GM21390 (cell line): ENCODE data around the gene GBGT1.
"Not testable (repeated sequence)": the region's sequence is repeated elsewhere in the genome, so short reads cannot be mapped to it uniquely, and the experiment has no call there.

Experiments
- ATAC-seq: cut with Tn5 transposase; IDR thresholded peaks from one replicate; pipeline ENCODE4 v1.9.1; 2021; ENCODE audit not compliant: unreplicated experiment

Gene GBGT1

DNA sequence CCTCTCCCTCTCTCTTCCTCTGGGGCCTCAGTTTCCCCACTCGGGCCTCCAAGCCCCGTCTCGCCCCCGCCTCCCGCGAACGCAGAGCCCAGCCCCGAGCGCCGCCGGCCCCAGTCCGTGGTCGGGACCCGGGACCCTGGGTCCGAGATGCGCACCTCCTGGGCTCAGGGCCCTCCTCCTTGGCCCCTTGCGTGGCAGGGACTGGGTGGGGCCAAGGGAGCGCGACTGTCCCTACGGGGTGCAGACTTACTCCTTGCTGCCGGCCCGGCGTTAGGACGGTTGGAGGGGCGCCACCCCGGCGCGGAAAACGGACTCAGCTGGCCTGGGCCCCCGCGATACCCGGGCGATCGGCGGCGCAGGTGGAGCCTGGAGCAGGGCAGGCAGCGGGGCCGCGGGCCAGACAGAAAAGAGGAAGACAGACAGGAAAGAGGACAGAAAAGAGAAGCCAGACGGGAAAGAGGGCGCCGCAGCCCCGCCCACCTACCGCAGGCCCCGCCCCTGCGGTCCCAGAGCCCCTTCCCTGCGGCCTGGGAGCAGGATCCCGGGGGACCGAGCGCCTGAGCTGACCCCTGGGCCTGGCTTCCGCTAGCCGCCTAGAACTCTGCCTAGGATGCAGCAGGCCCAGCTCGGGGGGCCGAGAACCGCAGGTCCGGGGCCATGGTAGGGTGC is at the start of gene GBGT1:
Gene GBGT1 (minus strand): TSS at position 411 of the 669 bp plus-strand sequence. CDS start 1,502 bp downstream, outside the sequence.
- ATAC-seq: peak; percentile 60

GRCh38 chr9:133210609-133211008 is 46.9 kb upstream of the GBGT1 start:
- no peak for ATAC-seq

DNA sequence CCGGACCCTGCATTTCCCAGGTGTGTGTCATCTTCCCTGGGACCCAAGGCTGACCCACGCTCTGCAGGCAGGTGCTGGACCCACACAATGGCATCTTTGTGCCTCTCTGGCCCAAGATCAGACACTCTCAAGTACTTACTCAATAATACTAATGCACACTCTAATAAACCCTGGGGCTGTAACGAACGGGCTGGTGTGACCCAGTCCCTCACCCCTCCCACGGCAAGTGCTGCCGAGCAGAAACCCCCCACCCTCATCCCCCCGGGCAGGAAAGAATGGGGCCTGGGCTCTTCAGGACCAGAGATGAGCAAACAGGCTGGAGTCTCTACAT is 46.5 kb upstream of the GBGT1 start:
- ATAC-seq: no peak

DNA sequence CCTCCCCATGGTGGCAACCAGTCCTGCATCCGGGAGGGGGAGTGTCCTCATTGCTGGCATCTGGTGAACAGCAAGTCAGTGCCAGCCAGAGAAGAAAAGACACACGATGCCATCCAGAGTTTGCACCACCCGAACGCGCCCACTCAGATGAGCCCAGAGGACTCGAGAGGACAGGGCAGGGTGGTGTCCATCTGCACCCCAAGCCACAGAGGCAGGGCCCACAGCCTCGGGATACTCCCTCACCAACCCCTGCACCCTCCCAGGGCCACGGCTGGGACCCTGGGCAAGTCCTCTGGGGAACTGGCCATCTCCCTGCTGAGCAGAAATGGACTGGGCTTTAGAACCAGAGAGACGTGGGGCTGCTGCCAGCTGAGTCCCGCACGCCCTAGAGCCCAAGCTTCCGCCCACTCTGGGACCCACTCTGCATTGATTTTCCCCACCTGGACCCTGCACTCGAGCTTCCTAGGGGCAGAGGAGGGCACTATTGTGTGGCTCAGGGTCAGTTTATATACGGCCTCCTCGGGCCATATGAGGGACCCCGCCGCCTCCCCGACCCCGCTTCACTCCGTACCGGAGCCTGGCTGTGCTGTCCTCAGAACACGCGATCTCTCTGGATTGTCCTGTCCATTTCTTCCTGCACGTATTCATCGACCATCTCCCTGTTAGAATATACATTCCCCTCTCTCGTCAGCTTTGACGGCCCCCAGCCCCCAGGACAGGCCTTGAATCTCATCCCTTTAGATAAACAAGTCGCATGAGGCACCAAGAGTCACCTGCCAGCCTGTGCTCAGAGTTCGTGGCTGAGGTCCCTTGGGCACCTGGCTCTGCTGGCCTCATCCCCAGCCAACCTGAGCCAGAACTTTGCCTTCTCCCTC is 45.9 kb upstream of the GBGT1 start:
- ATAC-seq: not testable (repeated sequence)

GRCh38 chr9:133208880-133209300 is 45.2 kb upstream of the GBGT1 start, which contains the start of gene OBP2B:
Gene OBP2B, minus strand, starts transcription at chr9:133209250. Its CDS starts 51 bp downstream, at chr9:133209199.
- ATAC-seq: not testable (repeated sequence)

- ATAC-seq: not testable (repeated sequence)
Observed at GRCh38 chr9:133208171-133208879, 44.6 kb upstream of the GBGT1 start.

GRCh38 chr9:133207540-133208170 is 43.9 kb upstream of the GBGT1 start:
- no peak for ATAC-seq

GRCh38 chr9:133207021-133207531 is 43.4 kb upstream of the GBGT1 start:
- ATAC-seq: no peak

DNA sequence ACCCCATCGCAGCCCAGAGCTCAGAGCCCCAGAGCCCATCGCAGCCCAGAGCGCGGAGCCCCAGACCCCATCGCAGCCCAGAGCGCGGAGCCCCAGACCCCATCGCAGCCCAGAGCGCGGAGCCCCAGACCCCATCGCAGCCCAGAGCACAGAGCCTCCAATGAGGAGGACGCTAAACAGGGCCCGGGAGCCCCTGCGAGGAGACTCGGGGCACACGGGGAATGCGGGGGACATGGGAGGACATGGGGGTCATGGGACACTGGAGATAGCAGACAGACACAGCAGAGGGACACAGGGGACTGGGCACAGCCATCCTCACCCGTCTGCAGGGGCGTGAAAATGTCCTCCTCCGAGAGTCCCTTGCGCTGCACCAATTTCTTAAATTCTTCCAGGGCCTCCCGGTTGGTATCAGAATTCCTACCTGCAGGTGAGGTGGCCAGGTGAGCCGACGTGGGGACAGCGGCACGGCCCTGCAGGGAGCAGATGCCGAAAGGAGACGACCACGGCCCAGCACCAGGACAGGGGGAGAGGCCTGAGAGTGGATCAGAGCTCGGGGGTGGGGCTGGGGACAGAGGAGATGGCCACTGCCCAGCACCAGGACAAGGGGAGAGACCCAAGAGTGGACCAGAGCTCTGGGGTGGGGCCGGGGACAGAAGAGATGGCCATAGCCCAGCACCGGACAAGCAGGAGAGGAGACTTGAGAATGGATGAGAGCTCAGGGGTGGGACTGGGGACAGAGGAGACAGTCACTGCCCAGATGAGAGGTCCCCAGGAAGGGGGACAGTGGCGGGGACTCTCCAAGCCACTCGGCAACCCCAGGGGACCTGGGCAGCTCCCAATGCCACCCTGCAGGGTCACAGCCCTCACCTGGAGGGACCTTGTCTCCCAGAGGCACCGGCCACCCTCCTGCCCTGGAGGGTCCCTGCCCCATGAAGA is 42.5 kb upstream of the GBGT1 start:
- ATAC-seq: no peak

- not testable (repeated sequence) for ATAC-seq
Observed at GRCh38 chr9:133205481-133205887, 41.8 kb upstream of the GBGT1 start.

DNA sequence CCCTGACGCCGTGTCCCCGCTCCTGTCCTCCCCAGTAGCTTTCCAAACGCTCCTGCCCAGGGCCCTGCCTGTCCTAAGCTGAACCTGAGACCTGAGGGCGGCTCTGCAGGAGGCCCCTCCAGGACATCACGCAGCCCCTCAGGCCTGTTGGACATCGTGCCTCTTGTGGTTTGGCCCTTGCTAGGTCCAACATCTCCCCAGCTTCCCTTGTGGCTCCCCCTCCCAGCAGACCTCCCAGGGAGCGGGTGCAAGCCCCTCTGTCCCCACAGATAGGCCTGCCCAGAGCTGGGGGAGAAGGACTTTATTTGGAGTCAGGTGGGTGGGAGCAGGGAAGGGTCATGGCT is 41.3 kb upstream of the GBGT1 start:
- no peak for ATAC-seq

DNA sequence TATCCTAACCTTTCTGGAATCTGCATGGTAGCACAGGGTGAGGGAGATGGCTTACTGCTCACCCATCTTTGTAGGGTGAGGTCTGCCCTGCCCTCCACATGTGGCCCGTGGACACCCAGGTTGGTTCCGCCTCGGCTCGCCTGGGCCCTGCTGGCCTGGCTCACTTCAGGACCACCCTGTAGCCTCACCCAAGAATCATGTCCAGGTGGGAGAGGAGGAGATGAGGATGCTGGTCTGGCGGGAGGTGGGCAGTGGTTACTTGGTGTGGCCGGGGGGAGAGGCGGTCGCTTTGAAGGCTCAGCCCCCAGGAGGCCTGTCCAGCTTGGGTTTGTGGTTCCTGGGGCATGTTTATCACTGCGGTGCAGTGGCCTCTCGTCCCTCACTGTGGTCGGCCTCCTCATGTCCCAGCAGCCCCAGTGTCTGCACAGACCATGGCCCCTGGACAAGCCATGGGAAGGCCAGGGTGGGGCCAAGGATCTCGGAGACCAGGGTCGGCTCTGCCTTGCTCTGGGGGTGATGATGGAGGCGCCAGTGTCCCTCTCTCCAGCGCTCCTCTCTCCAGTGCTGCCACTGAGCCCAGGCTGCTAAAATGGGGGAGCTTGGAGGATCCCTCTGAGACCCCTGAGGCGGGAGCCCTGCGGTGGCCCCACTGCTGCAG is 40.8 kb upstream of the GBGT1 start:
- no peak for ATAC-seq

DNA sequence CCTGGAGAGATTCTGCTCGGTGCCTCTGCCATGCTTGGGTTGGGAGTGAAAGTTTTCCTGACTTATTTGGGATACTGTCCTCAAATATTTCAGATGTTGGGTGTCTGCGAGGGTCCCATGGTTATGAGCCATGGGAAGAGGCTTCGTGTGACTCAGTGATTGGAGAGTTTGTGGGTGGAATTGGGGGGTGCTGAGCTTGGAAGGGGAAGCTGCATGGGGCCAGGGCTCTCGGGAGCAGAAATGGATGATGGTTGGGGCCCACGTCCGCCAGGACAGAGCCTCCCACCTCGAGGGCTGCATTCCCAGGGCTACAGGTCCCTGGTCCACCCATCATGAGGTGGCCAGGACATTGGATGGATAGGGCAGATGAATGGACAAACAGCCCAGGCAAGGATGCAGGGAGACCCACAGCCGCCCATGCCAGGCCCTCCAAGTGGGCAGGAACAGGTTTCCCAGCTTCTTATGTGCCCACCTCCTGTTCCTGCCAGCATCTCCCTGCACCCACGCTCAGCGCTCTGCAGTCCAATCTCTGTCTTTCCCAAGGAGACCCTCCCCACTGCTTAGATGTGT is 39.9 kb upstream of the GBGT1 start:
- no peak for ATAC-seq

DNA sequence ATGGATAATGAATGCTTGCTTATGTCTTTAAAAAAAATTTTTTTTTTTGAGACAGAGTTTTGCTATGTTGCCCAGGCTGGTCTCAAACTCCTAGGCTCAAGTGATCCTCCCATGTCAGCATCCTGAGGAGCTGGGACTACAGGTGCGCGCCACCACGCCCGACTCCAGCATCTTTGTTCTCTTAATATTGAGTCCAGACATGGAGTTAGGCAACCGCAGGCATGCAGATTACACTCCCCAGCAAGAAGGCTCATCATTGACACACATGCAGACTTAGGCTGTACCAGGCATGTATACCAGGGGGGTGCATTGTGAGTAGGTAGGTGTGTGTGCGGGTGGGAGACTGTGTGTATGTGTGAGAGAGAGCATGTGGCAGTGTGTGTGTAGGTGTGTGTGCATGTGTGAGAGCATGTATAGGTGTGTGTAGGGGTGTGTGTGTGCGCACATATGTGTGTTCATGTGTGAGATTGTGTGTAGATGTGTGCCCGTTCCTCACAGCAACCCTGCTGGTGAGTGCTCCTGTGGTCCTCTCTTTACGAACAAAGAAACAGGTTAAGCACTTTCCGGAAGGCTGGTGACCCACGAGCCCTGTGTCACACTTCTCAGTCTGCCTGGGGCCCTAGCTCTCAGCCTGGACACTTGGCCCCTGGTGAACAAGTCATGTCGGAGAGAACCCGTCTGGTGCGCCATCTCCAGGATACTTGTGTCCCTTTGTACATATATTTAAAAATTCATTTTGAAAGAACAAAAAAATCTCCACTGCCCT is 39.2 kb upstream of the GBGT1 start:
- ATAC-seq: no peak

DNA sequence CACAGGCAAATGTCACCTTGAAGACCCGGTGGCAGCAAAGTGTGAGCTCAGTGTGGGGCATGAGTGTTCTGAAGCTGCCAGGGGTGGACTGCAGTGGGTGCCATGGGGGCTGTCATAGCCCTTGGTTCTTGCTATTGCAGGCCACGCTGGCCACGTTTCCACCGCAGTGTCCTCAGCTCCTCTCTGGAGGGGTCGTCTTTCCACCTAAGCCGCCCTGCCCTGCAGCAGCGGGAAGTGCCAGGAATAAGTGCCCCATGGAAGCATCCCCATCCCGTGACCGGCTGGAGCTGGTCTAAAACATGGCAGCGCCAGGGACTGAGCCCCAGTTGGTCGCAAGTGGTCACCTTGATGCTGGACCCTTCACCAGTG is 38.4 kb upstream of the GBGT1 start:
- ATAC-seq: no peak

GRCh38 chr9:133201424-133202144 is 37.9 kb upstream of the GBGT1 start:
- no peak for ATAC-seq

DNA sequence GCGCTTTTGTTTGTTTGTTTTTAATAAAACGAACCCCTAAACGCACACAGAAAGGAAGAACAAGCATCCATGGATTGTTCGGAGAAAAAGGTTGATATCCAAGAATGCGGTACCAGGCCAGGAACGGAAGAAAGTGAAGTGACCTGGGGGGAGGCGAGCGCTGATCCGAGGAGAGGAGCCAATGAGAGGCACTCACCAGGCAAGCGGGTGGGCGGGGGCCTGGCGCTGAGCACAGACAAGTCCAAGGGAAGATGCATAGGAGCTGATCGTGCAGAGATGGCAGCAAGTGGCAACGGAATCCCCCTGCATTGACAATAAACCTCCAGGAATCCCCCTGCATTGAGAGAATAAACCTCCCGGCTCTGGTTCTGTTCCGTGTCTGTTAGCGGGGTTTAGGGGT is 36.9 kb upstream of the GBGT1 start:
- ATAC-seq: no peak
